ENCODE data around the gene KLKB1.

KLKB1 gene

DNA sequence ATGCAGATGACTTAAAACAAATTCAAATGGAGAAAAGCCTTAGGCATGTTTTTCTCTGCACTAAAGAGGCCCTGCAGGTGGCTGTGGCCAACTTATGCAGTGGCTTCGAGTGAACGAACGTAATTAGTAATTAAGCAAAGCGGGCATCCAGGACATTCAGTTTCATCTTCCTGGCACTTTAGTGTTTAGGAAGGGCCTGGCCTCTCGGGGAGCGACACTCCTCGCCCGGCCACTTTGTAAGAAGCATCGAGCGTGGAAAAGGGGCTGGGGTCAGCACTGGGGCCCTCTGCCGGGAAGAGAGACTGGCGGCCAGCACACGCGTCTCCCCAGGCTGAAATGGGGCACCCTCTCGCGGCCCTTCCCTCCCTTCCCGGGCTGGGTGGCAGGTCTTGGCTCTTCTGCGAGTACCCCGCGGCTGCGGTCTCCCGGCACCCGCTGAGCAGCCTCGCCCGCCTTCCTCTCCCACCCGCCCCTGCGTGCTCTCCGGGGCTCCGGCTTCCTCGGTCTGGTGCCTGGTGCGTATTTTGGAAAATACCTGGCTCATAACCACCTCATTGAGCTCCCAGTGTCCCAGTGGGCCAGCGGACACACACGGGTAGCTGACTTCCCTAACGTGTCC is 36.6 kb upstream of the KLKB1 start:
- H4K20me1 ChIP-seq (ENCODE audit: insufficient read depth, low read length): no peaks in the 10 kb centered on the region
- H3K4me3 ChIP-seq (ENCODE audit: low read length): peak overlapping the region; percentile 86
- H3K9ac ChIP-seq (ENCODE audit: low read length): peak overlapping the region; percentile 88
- peak; percentile 73 for DNase-seq
- peaks cover 24% of the 10 kb centered on the region for H3F3A ChIP-seq (ENCODE audit: insufficient read depth, low read length)
- peak overlapping the region; percentile 94 for H3K27ac ChIP-seq (ENCODE audit: low read length)
- H3K4me2 ChIP-seq (ENCODE audit: low read depth, low read length): peak overlapping the region; percentile 87
- H3K36me3 ChIP-seq (replicated peaks; ENCODE audit: insufficient read depth, low read length): no peaks in the 10 kb centered on the region
- no peaks in the 10 kb centered on the region for H3K27me3 ChIP-seq (replicated peaks; ENCODE audit: insufficient read depth, low read length)
- no peaks in the 10 kb centered on the region for H3K9me2 ChIP-seq (replicated peaks; ENCODE audit: insufficient read depth, low read length)
- no peaks in the 10 kb centered on the region for H3K79me2 ChIP-seq (ENCODE audit: low read length)
- peak overlapping the region; percentile 75 for H2AFZ ChIP-seq (ENCODE audit: low read length)
- peaks cover 14% of the 10 kb centered on the region for H3K4me1 ChIP-seq (ENCODE audit: low read length)
- H3K9me3 ChIP-seq (replicated peaks; ENCODE audit: insufficient read depth, low read length): no peaks in the 10 kb centered on the region
- TF ChIP-seq EZH2 (optimal IDR thresholded peaks at IDR 0.05; ENCODE audit: low read depth, low read length): no peak
- TF ChIP-seq EZH2phosphoT487 (IDR thresholded peaks at IDR 0.05; ENCODE audit: low read length): no peak
- TF ChIP-seq, protein P1, sequence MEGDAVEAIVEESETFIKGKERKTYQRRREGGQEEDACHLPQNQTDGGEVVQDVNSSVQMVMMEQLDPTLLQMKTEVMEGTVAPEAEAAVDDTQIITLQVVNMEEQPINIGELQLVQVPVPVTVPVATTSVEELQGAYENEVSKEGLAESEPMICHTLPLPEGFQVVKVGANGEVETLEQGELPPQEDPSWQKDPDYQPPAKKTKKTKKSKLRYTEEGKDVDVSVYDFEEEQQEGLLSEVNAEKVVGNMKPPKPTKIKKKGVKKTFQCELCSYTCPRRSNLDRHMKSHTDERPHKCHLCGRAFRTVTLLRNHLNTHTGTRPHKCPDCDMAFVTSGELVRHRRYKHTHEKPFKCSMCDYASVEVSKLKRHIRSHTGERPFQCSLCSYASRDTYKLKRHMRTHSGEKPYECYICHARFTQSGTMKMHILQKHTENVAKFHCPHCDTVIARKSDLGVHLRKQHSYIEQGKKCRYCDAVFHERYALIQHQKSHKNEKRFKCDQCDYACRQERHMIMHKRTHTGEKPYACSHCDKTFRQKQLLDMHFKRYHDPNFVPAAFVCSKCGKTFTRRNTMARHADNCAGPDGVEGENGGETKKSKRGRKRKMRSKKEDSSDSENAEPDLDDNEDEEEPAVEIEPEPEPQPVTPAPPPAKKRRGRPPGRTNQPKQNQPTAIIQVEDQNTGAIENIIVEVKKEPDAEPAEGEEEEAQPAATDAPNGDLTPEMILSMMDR (IDR thresholded peaks at IDR 0.05; ENCODE audit: low read length): no peak; the same call in 1 of the 2 replicates

DNA sequence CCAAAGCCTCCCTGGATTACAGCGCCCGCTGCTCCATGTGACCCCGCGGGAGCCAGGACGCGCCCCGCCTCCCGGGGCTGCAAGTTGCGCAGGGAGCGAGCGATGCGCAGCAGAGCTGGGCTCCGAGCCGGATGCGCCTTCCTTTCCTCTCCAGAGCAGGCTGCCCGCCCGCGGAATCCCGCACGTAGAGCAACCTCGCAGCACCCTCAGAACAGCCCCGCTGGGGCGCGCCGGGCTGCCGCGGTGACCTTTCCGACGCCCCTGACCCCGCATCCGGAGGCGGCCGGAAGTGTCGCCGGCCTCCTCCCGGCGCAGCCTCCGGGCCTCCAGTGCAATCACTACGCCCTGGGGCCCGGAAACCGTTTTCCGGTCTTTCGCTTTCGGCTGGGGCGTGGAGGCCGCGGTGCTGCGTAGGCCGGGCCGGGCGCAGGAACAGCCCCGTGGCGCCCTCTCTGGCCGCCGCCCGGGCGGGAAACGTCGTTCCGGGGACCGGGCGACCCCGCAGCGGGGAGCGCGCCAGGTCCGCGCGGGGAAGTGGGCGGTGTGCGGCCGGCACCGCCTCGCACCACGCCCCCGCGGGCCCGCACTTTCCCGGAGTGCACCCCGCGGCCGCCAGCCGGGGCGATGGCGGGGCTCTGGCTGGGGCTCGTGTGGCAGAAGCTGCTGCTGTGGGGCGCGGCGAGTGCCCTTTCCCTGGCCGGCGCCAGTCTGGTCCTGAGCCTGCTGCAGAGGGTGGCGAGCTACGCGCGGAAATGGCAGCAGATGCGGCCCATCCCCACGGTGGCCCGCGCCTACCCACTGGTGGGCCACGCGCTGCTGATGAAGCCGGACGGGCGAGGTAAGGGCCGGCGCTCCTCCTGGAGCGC is 35.9 kb upstream of the KLKB1 start, which contains the start of gene CYP4V2:
CYP4V2 (plus strand) TSS at position 368 of the 866 bp plus-strand sequence; CDS start at position 625, 257 bp downstream.
- H3K27ac ChIP-seq (ENCODE audit: low read length): peak within 1 kb of the TSS; percentile 94
- TF ChIP-seq EZH2 (optimal IDR thresholded peaks at IDR 0.05; ENCODE audit: low read depth, low read length) (no peak), EZH2phosphoT487 (IDR thresholded peaks at IDR 0.05; ENCODE audit: low read length) (no peak)
- TF ChIP-seq, protein P1 (IDR thresholded peaks at IDR 0.05; ENCODE audit: low read length): peak; percentile 35
- DNase-seq: peak; percentile 93

DNA sequence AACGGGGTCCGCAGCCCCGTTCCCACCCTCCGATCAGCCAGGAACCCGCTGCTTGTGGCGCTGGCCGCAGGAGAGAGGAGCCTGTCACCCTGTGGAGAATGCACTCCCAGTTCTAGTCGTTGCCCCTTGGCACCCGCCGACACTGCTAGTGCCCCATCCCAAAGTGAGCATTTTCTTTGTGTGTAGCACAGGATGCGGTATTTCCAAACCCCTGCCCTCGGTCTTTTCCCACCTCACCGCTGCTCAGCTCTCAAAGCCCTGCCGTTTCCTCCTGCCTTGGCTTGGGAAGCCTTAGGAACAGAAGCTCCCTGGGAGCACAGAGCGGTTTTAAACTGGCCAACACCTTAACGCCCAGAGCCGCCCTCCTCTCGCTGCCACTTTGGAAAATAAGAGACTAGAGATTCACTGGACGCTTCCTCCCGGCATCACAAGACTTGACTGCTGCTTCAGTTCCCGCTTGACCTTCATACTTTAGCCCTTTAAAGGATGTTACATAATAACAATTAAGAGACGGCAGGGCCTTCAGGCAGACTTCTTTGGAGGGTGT is 35.2 kb upstream of the KLKB1 start:
- peak; percentile 15 for DNase-seq
- H2AFZ ChIP-seq (ENCODE audit: low read length): peak overlapping the region; percentile 77
- peak overlapping the region; percentile 73 for H3K9ac ChIP-seq (ENCODE audit: low read length)

More for the DNA sequence above, 35.9 kb upstream of the KLKB1 start, which contains the start of gene CYP4V2:
- Histone ChIP-seq H3K9me2 (replicated peaks; ENCODE audit: insufficient read depth, low read length) (no peaks in the 10 kb centered on the region), H3K4me3 (ENCODE audit: low read length) (peak within 1 kb of the TSS; percentile 86), H3F3A (ENCODE audit: insufficient read depth, low read length) (peaks cover 24% of the 10 kb centered on the region), H3K4me1 (ENCODE audit: low read length) (peaks cover 14% of the 10 kb centered on the region), H3K9ac (ENCODE audit: low read length) (peak within 1 kb of the TSS; percentile 88), H3K79me2 (ENCODE audit: low read length) (no peaks in the 10 kb centered on the region), H3K36me3 (replicated peaks; ENCODE audit: insufficient read depth, low read length) (no peaks in the 10 kb centered on the region), H3K4me2 (ENCODE audit: low read depth, low read length) (peak within 1 kb of the TSS; percentile 92), H4K20me1 (ENCODE audit: insufficient read depth, low read length) (no peaks in the 10 kb centered on the region), H3K9me3 (replicated peaks; ENCODE audit: insufficient read depth, low read length) (no peaks in the 10 kb centered on the region), H2AFZ (ENCODE audit: low read length) (peak within 1 kb of the TSS; percentile 77), H3K27me3 (replicated peaks; ENCODE audit: insufficient read depth, low read length) (no peaks in the 10 kb centered on the region)

More for the DNA sequence above, 35.2 kb upstream of the KLKB1 start:
- no peaks in the 10 kb centered on the region for H3K36me3 ChIP-seq (replicated peaks; ENCODE audit: insufficient read depth, low read length)
- H3K27ac ChIP-seq (ENCODE audit: low read length): peak overlapping the region; percentile 63; the same call in 1 of the 2 replicates
- H3K4me1 ChIP-seq (ENCODE audit: low read length): peaks cover 14% of the 10 kb centered on the region
- H3K27me3 ChIP-seq (replicated peaks; ENCODE audit: insufficient read depth, low read length): no peaks in the 10 kb centered on the region
- peak overlapping the region; percentile 82 for H3K4me3 ChIP-seq (ENCODE audit: low read length)
- H3K4me2 ChIP-seq (ENCODE audit: low read depth, low read length): peak overlapping the region; percentile 92
- H4K20me1 ChIP-seq (ENCODE audit: insufficient read depth, low read length): no peaks in the 10 kb centered on the region
- no peaks in the 10 kb centered on the region for H3K79me2 ChIP-seq (ENCODE audit: low read length)
- no peaks in the 10 kb centered on the region for H3K9me3 ChIP-seq (replicated peaks; ENCODE audit: insufficient read depth, low read length)
- no peaks in the 10 kb centered on the region for H3K9me2 ChIP-seq (replicated peaks; ENCODE audit: insufficient read depth, low read length)
- TF ChIP-seq, protein P1 (IDR thresholded peaks at IDR 0.05; ENCODE audit: low read length): no peak
- TF ChIP-seq EZH2phosphoT487 (IDR thresholded peaks at IDR 0.05; ENCODE audit: low read length) (no peak), EZH2 (optimal IDR thresholded peaks at IDR 0.05; ENCODE audit: low read depth, low read length) (no peak)
- H3F3A ChIP-seq (ENCODE audit: insufficient read depth, low read length): peaks cover 24% of the 10 kb centered on the region
